ENCODE data around the gene ABCB4.
"Not testable (repeated sequence)": the region's sequence is repeated elsewhere in the genome, so short reads cannot be mapped to it uniquely, and the experiment has no call there.

ABCB4 gene

DNA sequence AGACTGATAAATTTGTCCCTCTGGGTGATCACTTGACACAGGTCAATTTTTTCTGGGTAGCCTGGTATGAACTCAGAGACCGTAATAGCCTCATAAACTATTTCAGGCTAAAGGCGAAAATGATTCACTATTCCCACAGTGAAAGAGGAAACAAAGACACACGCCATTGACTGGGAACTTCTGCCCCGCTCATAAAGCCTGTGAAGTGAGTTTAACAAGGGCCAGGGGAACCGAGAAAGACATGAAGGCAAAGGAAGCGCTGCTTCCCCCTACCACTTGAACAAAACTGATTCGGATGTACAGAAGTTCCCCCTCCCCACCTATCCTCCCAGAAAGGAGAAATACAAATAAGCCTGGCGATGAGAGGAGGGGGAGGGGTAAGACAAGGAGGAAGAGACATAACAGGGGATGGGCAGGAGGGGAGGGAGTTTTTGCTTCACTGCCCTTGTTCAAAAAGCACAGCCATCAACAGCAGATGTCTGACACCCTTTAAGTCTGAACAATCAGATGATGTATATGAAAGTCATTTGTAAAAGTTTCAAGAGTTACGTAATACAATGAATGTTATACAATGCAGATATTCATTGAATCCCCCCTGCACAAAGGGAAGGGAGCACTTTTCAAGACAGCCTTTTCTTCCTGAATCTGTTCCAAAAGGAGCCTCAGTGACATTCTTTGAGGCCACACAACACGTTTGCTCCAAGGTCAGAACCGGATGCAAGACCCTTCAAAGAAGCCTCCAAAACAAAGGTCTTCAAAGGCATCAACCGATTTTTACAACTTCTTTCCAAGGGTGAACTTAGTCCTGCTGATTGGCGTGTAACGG lies 734 bp downstream of the ABCB4 start:
- peak; percentile 6 to 13 for DNase-seq

DNA sequence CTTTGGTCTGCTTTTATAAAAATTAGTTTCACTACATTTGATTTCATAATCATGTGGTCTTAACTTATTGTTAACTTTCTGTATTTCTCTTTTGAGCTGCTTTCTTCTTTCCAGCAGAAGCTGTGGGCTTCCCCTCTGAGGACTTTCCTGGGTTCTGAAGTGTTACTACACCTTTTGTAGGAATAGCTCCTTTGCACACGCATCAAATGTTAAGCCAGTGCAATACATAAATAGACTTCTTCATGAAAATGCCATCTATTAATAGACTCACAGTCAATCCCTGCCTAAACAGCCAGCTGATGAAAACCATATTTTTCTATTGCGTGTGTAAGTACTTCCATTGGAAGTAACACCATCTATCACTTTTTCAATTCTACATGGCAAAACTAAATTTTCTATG lies 1.5 kb downstream of the ABCB4 start:
- DNase-seq, result no peak

DNA sequence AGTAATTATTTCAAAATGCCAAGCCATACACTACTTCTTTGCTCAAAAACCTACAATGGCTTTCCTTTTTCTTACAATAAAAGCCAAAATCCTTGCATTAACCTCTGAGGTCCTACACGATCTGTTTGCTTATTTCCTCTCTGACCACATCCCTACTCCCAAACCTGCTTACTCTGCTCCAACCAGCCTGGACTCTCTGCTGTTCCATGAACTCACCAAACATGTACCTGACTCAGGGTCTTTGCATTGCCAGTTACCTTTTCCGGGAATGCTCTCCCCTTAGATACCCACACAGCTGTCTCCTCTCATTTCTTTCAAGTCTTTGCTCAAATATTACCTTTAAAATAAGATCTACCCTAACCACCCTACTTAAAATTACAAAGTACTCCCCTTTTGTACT lies 2.3 kb downstream of the ABCB4 start:
- no peak for DNase-seq

DNA sequence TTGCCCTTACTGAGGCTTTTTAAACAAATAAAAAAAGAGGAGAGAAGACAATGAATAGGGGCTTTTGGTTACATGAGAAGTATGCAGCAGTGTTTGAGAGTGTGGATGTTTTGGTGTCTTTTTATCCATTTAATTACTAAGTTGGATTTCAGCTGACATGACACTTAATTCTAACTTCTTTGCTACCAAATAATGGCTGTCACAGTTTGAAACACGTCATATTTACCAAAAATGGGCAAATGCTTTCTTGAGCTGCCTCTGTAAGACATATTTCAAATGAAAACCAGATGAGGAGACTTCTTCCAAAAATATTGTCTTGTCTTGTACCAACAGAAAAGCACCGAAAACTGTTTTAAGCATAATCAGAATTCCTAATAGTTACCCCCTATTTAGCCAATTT lies 4.0 kb downstream of the ABCB4 start:
- no peak for DNase-seq

DNA sequence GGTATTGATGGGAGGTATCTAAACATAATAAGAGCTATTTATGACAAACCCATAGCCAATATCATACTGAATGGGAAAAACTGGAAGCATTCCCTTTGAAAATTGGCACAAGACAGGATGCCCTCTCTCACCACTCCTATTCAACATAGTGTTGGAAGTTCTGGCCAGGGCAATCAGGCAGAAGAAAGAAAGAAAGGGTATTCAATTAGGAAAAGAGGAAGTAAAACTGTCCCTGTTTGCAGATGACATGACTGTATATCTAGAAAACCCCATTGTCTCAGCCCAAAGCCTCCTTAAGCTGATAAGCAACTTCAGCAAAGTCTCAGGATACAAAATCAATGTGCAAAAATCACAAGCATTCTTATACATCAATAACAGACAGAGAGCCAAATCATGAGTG lies 6.3 kb downstream of the ABCB4 start:
- not testable (repeated sequence) for DNase-seq

DNA sequence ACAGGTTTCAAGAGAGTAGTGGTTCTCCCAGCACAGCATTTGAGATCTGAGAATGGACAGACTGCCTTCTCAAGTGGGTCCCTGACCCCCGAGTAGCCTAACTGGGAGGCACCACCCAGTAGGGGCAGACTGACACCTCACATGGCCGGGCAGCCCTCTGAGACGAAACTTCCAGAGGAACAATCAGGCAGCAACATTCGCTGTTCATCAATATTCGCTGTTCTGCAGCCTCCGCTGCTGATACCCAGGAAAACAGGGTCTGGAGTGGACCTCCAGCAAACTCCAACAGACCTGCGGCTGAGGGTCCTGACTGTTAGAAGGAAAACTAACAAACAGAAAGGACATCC lies 10.0 kb downstream of the ABCB4 start:
- not testable (repeated sequence) for DNase-seq

DNA sequence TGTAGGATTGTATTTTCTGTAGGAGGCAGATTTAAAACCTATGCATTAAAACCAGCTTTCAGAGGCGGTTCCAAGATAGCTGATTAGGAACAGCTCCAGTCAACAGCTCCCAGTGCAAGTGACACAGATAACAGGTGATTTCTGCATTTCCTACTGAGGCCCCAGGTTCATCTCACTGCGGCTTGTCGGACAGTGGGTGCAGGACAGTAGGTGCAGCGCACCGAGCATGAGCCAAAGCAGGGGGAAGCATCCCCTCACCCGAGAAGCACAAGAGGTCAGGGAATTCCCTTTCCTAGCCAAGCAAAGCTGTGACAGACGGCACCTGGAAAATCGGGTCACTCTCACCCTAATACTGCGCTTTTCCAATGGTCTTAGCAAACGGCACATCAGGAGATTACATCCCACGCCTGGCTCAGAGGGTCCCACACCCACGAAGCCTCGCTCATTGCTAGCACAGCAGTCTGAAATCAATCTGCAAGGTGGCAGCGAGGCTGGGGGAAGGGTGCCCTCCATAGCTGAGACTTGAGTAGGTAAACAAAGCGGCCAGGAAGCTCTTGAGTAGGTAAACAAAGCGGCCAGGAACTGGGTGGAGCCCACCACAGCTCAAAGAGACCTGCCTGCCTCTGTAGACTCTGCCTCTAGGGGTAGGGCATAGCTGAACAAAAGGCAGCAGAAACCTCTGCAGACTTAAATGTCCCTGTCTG lies 10.5 kb downstream of the ABCB4 start:
- not testable (repeated sequence) for DNase-seq

DNA sequence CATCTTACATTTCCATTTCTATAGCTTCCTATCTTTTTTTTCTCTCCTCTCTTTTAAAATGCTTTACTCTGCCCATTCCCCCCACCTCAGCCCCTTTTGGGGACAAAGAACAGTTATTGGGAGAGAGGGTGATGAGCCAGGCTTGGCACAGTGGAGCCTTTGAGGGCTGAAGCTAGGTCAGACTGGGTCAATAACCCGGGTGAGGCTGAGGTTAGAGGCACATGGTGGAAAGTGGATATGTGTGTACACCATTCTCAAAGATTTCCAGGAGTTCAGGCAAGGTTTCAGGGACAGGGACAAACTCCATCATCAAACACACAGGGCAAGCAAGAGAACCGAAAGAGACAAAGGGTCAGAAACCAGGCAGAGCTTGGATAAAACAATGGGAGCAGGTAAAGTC lies 11.5 kb downstream of the ABCB4 start:
- no peak for DNase-seq

DNA sequence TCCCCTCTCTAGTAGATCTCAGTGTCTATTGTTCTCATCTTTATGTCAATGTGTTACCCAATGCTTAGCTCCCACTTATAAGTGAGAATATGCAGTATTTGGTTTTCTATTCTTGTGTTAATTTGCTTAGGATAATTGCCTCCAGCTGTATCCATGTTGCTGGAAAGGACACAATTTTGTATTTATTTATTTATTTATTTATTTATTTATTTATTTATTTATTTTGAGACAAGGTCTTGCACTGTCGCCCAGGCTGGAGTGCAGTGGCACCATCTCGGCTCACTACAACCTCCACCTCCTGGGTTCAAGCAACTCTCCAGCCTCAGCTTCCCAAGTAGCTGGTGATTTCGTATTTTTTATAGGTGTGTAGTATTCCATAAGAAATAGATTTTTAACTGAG lies 15.0 kb downstream of the ABCB4 start:
- DNase-seq, result not testable (repeated sequence)

DNA sequence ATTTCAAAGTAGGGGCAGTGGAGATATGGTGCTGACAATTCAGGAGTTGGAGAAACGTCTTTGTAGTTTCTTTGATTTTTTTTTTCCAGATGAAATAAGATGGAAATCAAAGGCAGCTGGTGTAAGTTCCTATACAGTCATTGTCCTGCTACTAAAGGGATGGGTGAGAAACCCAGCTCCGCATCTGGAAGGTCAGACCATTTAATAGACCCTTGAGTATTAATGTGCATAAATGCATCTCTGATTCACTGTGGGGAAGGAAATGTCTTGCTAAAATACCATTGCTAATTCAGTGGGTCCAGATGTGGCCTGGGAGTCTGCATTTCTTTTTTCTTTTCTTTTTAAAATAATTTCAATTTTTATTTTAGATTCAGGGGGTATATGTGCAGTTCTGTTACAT lies 15.5 kb downstream of the ABCB4 start:
- DNase-seq, result no peak

DNA sequence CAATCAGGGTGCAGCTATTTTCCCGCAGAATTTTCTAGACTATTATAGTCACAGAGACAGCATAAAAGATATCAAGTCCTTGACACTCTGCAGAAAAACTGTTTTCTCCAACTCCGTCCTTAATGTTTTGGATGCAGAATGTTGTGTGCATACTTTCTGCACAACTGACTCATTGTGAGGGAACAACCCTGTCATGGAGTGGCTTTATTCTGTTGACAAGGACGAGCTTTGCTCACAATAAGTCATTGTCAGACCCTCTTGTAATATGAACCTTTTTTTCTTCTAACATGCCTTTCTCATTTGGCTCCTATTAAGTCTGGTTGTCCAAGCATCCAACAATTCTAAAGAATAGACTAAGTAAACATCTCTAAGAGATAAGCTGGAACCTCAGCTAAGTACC lies 17.3 kb downstream of the ABCB4 start:
- DNase-seq, result no peak

DNA sequence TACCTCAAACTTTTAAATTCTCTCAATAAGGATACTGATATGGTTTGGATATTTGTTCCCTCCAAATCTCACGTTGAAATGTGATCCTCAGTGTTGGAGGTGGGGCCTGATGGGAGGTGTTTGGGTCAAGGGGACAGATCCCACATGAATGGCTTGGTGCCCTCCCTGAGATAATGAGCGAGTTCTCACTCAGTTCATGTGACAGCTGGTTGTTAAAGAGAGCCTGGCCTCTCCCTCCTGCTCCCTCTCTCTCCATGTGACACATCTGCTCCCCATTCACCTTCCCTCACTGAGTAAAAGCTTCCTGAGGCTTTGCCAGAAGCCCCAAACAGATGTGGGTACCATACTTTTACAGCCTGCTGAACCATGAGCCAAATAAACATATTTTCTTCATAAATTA lies 19.2 kb downstream of the ABCB4 start:
- no peak for DNase-seq

DNA sequence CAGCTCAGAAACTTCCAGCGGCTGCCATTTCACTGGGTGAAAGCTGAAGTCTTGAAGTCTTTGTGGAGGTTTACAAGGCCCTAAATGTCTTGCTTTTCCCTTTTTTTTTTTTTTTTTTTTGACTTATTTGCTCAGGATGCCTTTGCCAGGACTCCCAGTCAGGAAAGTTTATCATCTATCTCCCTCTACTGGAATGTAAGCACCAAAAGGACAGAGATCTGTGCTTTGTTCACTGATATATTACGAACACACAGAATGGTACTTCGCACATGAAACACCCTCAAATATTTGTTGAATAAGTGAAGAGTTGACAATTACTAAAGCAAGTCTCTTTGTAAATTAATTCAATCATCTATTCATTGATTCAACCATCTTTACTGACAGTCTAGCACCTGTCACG lies 23.2 kb downstream of the ABCB4 start:
- no peak for DNase-seq

DNA sequence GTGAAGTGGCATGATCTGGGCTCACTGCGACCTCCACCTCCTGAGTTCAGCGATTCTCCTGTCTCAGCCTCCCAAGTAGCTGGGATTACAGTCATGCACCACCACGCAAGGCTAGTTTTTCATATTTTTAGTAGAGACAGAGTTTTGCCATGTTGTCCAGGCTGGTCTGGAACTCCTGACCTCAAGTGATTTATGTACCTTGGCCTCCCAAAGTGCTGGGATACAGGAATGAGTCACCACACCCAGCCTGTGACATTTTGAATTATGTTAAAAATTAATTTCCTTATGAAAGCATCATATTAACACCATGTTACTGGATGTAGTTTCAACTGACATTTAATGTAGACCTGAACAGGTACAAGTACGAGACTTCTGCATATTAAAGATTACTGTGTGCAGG lies 24.3 kb downstream of the ABCB4 start:
- DNase-seq, result no peak

DNA sequence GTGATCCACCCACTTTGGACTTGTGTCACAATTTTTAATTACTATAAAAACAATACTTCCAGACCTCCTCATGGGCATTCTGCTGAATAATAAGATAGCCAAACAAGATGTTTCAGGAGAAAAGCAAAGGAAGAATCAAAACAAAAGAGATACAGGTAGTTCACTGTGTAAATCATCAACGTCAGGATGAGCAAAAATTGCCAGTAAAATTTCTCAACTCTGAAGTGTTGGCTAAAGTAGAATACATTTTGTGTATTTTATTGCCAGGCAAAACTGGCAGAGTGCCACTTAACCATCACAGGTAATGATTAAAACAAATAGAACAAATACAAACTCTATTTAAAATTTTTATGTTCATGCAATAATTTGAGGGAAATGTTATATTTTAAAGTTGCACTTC lies 24.8 kb downstream of the ABCB4 start:
- no peak for DNase-seq

DNA sequence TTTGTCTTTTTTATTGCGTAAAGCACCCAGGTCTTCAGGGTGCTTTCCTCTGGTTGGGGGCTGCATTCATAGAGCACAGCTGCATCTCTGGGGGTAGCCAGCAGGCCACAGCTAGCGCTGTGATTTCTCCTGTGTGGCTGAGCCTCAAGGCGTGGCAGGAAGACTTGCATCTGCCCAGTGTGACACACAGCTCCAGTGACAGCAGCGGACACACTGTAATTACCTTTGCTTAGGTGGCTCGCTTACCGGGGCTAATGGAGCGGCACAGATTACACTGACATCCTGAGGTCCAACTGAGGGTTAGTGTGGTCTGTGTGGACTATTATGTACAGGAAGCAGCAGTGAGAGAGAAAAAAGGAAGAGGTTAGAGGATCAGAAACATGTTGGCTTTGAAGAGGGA lies 27.1 kb downstream of the ABCB4 start:
- DNase-seq, result peak in 1 of 2 donors; percentile 2

DNA sequence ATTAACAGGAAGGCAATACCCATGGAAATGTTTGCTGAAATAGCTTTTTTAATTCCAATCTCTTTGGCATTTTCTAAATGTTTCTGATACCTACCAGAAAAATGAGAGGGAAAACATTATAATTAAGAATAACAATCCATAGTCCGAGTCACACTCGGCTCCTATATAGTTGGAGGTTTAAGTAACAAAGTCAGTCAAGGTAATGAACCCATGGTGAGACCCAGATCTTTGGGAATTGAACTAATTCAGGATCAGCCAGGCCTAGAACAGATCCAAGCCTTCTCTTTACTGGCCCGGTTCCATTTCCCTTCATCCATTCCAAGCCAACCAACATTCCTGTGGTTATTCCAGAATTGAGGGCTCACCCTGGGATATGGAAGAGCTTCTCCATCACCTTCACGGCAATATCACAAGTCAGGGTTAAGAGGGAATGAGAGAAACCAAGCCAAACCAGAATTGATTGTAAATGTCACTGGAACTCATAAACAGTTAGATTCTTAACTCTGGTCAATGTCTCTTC lies 28.3 kb downstream of the ABCB4 start:
- no peak for DNase-seq

DNA sequence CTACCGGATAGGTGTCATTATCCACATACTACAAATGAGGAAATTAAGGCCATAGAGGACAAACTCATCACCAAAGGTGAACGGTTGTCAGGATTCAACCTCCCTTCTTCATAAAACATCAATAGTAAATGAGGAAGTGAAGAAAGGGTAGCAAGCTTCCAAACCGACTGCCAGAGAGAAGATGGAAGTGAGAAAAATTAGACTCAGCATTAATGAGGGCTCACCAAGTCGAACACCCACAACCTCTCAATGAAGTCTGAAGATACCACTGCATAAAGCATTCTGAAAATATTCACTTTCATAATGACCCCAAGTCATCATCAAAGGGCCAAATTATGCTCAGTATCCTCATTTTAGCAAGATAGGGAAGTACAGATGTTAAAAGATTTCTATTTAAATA lies 29.6 kb downstream of the ABCB4 start:
- DNase-seq, result no peak

DNA sequence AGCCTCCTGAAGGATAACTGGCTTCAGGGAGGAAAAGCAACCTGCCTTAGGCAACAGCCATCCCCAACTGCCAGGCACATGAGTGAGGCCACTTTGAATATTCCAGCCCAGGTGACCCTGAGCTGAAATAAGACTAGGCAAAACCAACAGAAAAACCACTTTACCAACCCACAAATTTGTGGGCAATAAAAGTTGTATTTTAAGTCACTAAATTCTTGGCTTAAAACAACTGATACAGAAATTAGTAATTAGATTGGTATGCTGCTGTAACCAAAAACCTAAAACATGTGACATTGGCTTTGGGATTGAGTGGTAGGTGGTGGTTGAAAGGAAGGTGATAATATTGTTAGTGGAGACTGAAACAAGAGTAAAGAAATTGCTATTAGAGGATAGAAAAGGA lies 39.9 kb downstream of the ABCB4 start:
- no peak for DNase-seq

DNA sequence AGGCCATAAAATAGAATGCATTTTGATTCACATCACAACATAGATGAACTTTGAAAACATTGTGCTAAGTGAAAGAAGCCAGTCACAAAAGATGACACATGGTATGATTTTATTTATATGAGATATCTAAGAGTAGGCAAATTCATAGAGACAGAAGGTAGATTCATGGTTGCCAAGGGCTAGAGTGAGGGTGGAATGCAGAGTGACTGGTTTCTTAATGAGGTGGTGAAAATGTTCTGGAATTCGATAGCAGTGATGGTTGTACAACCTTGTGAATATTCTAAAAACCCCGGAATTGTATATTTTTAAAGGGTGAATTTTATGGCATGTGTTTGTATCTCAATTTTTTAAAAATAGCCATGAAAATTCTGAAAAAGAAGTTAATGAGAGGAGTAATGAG lies 42.9 kb downstream of the ABCB4 start:
- DNase-seq, result no peak

DNA sequence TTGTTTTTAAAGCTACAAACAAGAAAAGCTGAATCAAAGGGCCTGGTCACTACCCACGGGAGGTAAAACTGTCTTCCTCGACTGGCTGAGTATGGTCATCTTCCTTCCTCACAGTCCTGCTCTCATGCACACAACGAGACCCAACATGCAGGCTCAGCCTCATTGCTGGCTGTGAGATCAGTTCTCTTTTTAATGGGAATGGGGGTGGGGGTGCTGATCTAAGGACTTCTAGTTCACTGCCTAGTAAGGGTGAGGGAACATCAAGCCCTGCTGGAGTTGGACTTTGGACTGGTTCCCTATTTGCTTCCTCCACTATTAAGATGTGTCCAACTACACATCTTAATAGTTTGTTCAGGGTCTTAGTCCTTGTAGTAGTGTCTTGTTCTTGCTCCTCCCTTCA lies 48.2 kb downstream of the ABCB4 start:
- DNase-seq, result no peak

DNA sequence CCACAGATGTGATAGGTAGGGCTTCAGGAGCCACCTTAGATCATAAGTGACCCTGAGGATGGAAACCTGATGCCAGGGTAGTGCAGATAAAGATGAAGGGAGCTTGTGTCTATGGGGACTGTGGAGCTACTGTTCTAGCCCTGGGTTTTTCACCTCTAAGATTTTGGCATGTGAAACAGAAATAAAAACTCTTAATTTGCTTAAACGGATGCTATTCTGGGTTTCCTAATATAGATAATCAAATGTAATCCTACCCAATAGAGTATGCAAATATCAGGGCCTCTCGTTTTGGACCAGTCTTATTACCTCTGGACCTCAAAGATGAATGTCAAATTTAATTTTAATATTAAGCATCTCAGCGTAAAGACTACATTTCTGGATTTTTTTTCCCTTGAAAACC lies 49.3 kb downstream of the ABCB4 start:
- DNase-seq, result no peak

DNA sequence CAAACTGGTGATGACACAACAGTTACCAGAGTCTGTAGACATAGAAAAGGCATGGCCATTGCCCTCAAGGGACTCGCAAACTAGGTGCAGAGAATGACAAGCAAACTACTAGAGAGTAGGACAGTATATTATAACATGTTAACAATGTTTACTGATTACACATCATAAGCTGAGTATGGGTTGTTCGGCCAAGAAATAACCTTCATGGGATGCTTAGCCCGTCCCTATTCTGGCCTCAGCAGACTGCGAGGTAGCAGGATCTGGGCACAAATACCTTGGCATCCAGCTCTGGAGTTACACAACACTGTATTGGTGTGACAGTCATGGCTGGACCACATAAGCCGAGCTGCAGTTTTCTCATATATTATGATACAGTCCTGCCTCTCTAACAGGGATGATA lies 51.4 kb downstream of the ABCB4 start:
- no peak for DNase-seq

DNA sequence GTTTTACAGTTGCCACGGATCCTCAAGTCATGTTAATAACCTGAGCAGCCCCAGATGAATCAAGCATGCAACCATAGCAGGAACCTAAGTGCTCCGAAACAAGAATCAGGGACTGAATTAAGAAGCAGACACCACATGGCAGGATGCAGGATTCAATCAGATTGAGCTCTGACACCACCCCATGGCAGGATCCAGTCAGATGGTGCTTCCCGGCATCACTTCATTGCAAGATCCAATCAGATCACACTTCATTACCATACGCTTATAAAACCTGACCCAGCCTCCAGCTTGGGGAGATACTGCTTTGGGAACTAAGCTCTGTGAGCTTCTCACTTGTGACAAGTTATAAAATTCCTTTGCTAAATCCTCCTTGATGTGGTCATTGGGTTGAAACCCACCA lies 55.3 kb downstream of the ABCB4 start:
- no peak for DNase-seq
